ENCODE data around the gene ISG20L2.

The ISG20L2 gene

GRCh38 chr1:156754219-156754618 lies 25.7 kb upstream of the ISG20L2 start:
- in situ Hi-C loops (cut with MboI; ENCODE audit: low sequenced_read_pairs) = no loop called here

- in situ Hi-C loops (cut with MboI; ENCODE audit: low sequenced_read_pairs) = no loop called here
Observed at GRCh38 chr1:156752843-156753482, 24.4 kb upstream of the ISG20L2 start.

GRCh38 chr1:156751757-156752481 lies 23.4 kb upstream of the ISG20L2 start:
- in situ Hi-C loops (cut with MboI; ENCODE audit: low sequenced_read_pairs) = no loop called here

GRCh38 chr1:156751451-156751756 lies 22.8 kb upstream of the ISG20L2 start, which contains the start of gene HDGF:
TSS of gene HDGF (minus strand) at chr1:156751675. CDS start at chr1:156751429, 246 bp downstream.
- in situ Hi-C loops (cut with MboI; ENCODE audit: low sequenced_read_pairs) = no loop called here

- in situ Hi-C loops (cut with MboI; ENCODE audit: low sequenced_read_pairs) = no loop called here
Observed at GRCh38 chr1:156750711-156751450, 22.3 kb upstream of the ISG20L2 start.

GRCh38 chr1:156750191-156750672 lies 21.7 kb upstream of the ISG20L2 start:
- in situ Hi-C loops (cut with MboI; ENCODE audit: low sequenced_read_pairs) = no loop called here

- in situ Hi-C loops (cut with MboI; ENCODE audit: low sequenced_read_pairs) = no loop called here
Observed at GRCh38 chr1:156749419-156750118, 21.0 kb upstream of the ISG20L2 start.

GRCh38 chr1:156748670-156749418 lies 20.3 kb upstream of the ISG20L2 start:
- in situ Hi-C loops (cut with MboI; ENCODE audit: low sequenced_read_pairs) = no loop called here

GRCh38 chr1:156747742-156748669 lies 19.4 kb upstream of the ISG20L2 start:
- in situ Hi-C loops (cut with MboI; ENCODE audit: low sequenced_read_pairs) = no loop called here

GRCh38 chr1:156746728-156747631 lies 18.4 kb upstream of the ISG20L2 start:
- in situ Hi-C loops (cut with MboI; ENCODE audit: low sequenced_read_pairs) = no loop called here

GRCh38 chr1:156746406-156746727 lies 17.8 kb upstream of the ISG20L2 start:
- in situ Hi-C loops (cut with MboI; ENCODE audit: low sequenced_read_pairs) = no loop called here

- in situ Hi-C loops (cut with MboI; ENCODE audit: low sequenced_read_pairs) = no loop called here
Observed at GRCh38 chr1:156745881-156746280, 17.3 kb upstream of the ISG20L2 start.

GRCh38 chr1:156744786-156745419 lies 16.3 kb upstream of the ISG20L2 start:
- in situ Hi-C loops (cut with MboI; ENCODE audit: low sequenced_read_pairs) = no loop called here

GRCh38 chr1:156744344-156744743 lies 15.8 kb upstream of the ISG20L2 start:
- in situ Hi-C loops (cut with MboI; ENCODE audit: low sequenced_read_pairs) = no loop called here

GRCh38 chr1:156743367-156744302 lies 15.1 kb upstream of the ISG20L2 start:
- in situ Hi-C loops (cut with MboI; ENCODE audit: low sequenced_read_pairs) = no loop called here

- in situ Hi-C loops (cut with MboI; ENCODE audit: low sequenced_read_pairs) = no loop called here
Observed at GRCh38 chr1:156742801-156743200, 14.2 kb upstream of the ISG20L2 start.

GRCh38 chr1:156742017-156742416 lies 13.5 kb upstream of the ISG20L2 start:
- in situ Hi-C loops (cut with MboI; ENCODE audit: low sequenced_read_pairs) = no loop called here

All from HL-60/S4 treated with retinoic acid at 250 ng/mL for 4 days and 3 days (cell line).